GM19467 (cell line): ENCODE results near the gene INPP5D.
A peak's percentile ranks its signal among the peaks of the same experiment; 100 is the strongest.

Source experiments
- ATAC-seq: cut with Tn5 transposase; IDR thresholded peaks from one replicate; pipeline ENCODE4 v1.9.1; 2021; ENCODE audit warnings: mild to moderate bottlenecking, moderate library complexity; ENCODE audit not compliant: unreplicated experiment

Gene INPP5D

GRCh38 chr2:233225230-233226068 lies 165.3 kb downstream of the INPP5D start:
- no peak for ATAC-seq

- ATAC-seq: no peak
Measured at GRCh38 chr2:233226511-233227031, 166.4 kb downstream of the INPP5D start.

- ATAC-seq: no peak
Measured at GRCh38 chr2:233227346-233227978, 167.3 kb downstream of the INPP5D start.

DNA sequence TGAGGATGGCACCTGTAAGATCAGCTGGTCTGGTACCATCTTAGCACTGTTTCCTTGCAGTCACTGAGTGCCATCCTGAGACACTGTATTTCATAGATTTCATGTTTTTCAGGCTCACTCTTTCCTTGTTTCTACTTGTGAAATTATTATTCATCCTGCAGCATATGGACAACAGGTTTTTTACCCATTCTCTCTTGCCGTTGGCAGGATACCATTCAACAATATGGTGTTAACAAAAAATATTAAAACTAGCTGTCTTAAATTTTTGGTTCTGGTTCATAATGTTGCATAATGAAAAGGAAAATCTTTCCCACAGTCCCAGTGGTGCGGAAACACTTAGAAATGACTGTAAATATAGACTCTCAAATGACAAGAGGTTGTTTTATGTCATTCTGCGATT lies 168.2 kb downstream of the INPP5D start:
- ATAC-seq: no peak

- ATAC-seq: no peak
Measured at GRCh38 chr2:233233618-233234230, 173.6 kb downstream of the INPP5D start.

- no peak for ATAC-seq
Measured at GRCh38 chr2:233234264-233234663, 174.1 kb downstream of the INPP5D start.

DNA sequence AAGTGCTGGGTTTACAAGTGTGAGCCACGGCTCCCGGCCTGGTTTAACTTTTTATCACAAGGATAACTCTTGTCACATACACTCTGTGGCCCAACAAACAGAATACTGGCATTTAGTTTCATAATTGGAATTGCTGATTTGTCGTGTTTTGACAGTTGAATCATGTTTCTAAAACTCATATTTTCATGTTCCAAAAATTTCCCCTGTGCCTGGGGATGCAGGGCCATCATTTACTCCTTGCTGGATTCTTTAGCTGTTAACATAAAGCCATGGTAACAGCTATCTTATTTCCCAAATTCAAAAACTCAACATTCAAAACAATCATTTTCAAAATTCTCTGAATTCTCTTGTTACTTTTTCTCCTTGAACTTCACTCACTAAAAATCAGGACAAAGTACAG lies 174.9 kb downstream of the INPP5D start:
- no peak for ATAC-seq

DNA sequence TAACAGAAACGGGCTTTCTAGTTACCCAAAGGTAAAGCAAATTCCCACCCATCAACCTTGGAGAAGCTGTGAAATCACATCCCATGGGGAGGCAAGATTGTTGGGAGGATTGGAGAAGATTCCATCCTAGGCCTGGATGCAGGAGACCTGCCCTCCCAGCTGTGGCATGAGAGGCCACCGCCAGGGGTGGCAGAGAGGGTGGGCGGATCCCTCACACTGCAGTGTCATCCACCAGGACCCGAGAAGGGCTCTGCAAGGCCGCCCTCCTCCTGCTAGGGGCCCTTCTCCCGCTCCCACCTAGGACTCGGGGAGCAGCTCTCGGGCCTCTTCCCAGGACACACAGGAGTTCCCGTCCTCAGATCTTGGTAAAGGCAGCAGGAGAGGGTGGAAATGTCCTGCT lies 175.8 kb downstream of the INPP5D start:
- ATAC-seq: no peak

GRCh38 chr2:233236820-233237589 lies 176.9 kb downstream of the INPP5D start:
- ATAC-seq: no peak

DNA sequence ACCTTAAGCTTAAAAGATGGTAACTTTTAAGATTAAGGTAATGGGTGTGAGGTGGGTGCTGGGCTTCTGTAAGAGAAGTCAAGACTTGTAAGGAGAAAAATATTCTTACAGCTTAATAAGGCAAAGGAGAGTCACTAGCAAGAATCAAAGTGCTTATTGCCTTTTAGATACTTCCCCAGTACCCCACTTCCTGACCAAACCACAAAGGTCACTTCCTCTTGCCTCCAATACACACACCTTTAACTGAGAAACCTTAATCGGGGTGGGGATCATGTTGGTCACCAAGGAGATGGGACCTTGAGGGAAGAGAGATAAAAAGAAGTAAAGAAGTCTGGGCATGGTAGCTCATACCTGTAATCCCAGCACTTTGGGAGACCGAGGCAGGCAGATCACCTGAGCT lies 180.8 kb downstream of the INPP5D start:
- no peak for ATAC-seq

- no peak for ATAC-seq
Measured at GRCh38 chr2:233241803-233242202, 181.7 kb downstream of the INPP5D start.

GRCh38 chr2:233242231-233242927 lies 182.2 kb downstream of the INPP5D start:
- ATAC-seq: no peak

DNA sequence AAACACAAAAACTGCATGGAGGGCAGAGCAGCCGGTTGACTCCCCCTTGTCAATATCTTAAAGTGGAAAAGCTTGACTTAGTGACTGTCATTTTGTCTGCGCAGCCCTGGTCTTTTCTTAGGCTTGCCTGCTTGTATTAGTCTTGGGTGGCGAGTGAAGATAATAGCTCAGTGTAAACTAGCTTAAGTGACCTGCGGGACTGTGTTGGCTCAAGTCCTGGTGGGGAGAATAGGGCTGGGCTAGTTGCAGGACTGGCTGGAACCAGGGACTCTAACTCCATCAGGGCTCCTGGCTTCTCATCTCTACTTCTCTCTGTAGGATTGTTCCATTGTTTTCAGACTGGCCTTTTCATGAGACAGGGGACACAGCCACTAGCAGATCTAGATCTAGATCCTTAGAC lies 183.2 kb downstream of the INPP5D start:
- ATAC-seq: no peak

- no peak for ATAC-seq
Measured at GRCh38 chr2:233244818-233245217, 184.7 kb downstream of the INPP5D start.

GRCh38 chr2:233245406-233245805 lies 185.3 kb downstream of the INPP5D start:
- ATAC-seq: no peak

DNA sequence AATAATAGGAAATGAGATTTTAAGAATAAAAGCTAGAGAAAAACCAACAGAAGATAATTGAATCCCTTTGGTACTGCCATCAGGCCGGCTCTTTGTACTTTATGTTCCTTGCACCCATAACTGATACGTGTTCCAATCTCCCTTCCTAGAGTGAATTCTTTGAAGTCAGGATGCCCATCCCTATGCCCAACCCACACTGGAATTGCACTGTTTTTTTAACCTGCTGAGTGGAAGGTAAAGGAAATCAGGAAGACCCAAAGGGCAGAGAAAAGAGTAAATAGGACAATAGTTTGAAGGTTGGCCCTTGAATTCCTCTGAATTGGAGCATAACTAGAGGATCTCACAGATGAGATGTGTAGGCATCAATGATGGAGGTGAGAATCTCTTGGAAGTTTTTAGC lies 187.0 kb downstream of the INPP5D start:
- no peak for ATAC-seq

GRCh38 chr2:233247744-233248143 lies 187.6 kb downstream of the INPP5D start:
- no peak for ATAC-seq

GRCh38 chr2:233248999-233249398 lies 188.9 kb downstream of the INPP5D start:
- no peak for ATAC-seq

DNA sequence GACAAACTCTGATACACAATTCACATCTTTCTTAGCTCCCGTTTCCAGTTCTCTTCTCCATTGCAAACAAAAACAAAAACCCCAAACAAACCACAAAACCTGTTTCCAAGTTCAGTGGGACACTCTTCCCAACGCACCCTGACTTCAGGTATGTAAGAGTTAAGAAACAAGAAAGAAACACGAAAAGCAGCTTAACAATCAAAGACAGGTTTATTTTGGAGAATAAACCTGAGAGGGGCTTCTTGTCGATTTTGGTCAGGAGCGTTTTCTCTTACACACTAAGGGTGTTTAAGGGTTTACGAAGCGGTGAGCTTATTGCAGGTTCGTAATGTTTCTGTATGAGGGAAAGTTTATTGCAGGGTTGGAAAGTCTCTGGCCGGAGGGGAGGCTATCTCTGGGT lies 190.4 kb downstream of the INPP5D start:
- ATAC-seq: no peak

GRCh38 chr2:233250985-233251305 lies 190.8 kb downstream of the INPP5D start:
- ATAC-seq: peak; percentile 10
